HG03045 (cell line): Measurements from ENCODE around the gene SULT4A1.

ENCODE experiments used
- ATAC-seq: cut with Tn5 transposase; IDR thresholded peaks from one replicate; pipeline ENCODE4 v1.9.1; 2021; ENCODE audit warnings: mild to moderate bottlenecking, moderate library complexity; ENCODE audit not compliant: unreplicated experiment

Gene SULT4A1

DNA sequence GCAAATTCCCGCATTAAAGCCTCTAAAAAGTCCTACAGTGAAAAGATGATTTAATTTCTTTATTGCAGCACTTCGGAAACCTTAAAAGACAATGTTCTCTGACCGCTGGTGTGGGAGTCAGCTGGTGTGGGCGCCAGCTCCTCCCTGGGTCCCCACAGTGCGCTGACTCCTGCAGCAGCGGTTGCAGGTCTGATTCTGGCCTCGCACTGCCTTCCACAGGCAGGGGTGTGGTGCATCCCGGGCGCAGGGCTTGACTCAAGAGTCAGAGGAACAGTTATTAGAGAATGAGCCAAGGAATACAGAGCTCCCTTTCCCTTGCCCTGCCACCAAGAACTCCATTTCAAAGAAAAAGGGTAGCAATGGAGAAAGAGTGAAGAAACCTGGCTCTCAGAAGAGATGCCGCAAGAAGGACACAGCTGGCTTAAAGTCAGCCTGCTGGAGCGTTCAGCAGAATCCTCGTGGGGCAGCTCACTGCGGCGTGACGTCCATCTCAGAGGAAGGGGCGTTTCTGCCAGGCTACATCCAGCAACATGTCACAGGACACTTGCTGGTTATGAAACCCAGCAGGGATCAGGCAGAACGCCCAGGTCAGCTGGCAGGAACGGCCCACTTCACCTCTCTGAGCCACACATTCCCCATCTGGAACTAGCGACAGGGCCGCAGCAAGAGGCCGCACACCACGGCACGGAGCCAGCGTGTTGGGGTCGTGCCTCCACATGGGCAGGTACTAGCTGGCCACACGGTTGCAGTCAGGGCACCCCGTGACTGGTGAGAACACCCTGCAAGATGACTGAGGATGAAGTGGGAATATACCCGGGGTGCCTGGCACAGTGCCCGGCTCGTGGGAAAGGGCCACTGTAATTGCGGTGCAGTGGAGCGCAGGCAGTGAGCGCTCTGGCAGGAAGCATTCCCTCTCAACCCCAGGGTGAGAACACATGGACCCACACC lies 32.1 kb downstream of the SULT4A1 start:
- no peak for ATAC-seq

- ATAC-seq, result no peak
These were observed 33.1 kb downstream of the SULT4A1 start for GRCh38 chr22:43828998-43829782.

- no peak for ATAC-seq
These were observed 33.7 kb downstream of the SULT4A1 start for GRCh38 chr22:43828725-43828997.

- ATAC-seq, result no peak
These were observed 34.2 kb downstream of the SULT4A1 start for GRCh38 chr22:43827926-43828724.

GRCh38 chr22:43827003-43827735 lies 35.1 kb downstream of the SULT4A1 start:
- no peak for ATAC-seq

DNA sequence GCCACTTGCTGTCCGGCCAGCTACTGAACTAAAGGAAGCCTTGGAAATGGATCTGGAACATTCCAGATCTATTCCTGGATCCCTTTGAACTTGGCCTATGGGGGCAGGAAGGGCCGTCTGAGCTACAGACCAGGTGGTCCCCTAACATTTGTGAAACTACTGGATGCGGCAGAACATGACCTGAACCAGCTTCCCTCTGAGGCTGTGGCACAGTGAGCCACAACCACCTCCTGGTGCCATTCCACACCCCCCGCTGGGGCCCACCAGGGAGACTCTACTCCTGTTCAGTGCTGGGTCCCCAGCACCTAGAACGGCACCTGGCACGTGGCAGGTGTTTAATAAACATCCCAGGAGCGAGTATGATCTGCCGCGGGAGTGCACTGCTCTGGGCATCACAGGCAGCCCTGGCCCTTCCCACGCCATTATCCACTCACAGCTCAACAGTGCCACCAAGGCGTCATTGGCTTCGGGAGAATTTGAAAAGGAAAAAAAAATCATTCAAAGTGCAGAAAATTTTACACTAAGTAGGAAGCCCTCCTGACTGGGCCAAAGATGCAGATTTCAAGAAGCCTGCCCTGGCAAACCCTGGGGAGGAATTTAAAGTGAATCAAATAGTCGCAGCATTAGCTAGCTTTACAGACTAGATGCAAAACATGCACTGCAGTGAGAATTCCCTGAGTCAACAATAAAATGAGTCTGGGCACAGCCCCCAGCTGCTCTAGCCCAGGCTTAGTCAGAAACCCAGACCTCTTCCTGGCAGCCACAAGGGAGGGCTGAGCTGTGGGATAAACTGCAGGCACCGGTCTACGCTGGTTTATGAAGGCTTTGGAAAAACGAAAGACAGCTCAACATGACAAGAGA lies 35.9 kb downstream of the SULT4A1 start:
- no peak for ATAC-seq

- no peak for ATAC-seq
These were observed 36.7 kb downstream of the SULT4A1 start for GRCh38 chr22:43825651-43826050.

- no peak for ATAC-seq
These were observed 37.4 kb downstream of the SULT4A1 start for GRCh38 chr22:43824724-43825420.

GRCh38 chr22:43823911-43824665 lies 38.2 kb downstream of the SULT4A1 start:
- ATAC-seq, result no peak

- ATAC-seq, result no peak
These were observed 38.9 kb downstream of the SULT4A1 start for GRCh38 chr22:43823353-43823908.

- ATAC-seq, result no peak
These were observed 40.5 kb downstream of the SULT4A1 start for GRCh38 chr22:43821606-43822425.

- ATAC-seq, result no peak
These were observed 41.5 kb downstream of the SULT4A1 start for GRCh38 chr22:43820651-43821305.

GRCh38 chr22:43819931-43820640 lies 42.2 kb downstream of the SULT4A1 start:
- ATAC-seq, result no peak

DNA sequence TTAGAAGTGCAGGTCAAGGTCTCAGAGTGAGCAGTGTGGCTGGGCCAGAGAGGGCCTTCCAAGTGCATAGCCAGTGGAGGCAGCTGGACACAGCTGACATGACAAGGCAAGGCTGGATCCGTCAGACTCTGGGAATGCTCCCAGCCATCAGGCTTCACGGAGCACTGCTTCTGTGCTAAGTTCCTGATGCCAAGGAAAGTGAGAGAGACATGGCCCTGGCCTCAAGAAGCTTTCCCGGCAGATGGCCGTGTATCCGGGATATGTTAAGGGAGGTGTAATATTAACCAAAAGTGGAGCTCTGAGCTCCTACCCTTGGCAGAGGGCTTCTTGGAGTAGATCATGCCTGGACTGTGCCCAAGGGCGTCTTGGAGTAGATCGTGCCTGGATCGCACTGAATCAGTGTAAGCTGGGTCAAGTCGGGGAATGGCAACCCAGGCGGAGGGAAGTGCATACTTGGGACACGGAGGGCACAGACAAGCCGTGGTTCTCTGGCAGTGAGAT lies 42.8 kb downstream of the SULT4A1 start:
- no peak for ATAC-seq

DNA sequence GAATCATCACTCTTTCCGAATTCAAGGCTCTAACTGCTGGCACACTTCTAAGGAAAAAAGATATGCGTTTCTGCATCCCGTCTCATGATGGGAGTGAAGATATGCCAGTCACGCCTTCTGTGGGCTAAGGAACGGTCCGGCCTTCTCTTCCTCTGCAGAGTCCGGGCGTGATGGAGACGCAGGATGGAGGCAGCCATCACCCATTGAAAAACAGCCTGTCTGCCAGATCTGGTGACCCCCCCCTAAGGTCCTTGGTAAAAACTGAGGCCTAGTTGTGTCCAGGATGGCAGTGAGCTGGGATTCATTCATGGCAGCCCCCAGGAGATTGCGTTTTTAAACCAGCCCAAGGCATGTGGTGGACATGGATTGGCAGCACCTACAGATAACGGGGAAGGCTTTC lies 43.3 kb downstream of the SULT4A1 start:
- no peak for ATAC-seq

DNA sequence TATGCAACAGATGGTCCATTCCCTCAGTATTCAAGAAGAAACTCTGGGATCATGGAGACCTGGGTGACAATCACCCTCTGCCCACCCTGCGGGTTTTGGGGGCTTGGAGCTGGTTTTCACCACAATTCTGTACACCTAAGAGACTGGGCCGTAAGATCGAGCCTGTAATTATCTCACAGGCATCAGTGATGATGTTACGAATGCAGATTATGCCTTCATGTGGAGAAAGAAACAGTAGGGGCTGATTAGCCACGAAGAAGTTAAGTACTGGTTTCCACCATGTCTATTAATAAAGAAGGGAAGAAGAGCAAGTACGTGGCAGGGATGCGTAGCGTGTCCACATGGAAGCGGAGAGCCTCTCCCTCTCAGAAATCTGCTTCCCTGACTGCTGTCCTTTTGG lies 44.9 kb downstream of the SULT4A1 start:
- no peak for ATAC-seq
